Urothelium cell line (cell line): ENCODE results near the gene PABPN1L.

Source experiments
- DNase-seq: peaks from one replicate; pipeline ENCODE4 v3.0.0; 2011; ENCODE audit warnings: low spot score, mixed read lengths
- FAIRE-seq: peaks from 2 replicates; lab custom pipeline; 2011; peaks lifted over from hg19 to GRCh38; lab: Jason Lieb, UNC

Gene PABPN1L

GRCh38 chr16:88870608-88871348 lies 4.3 kb upstream of the PABPN1L start:
- DNase-seq (no peak), FAIRE-seq (no peak)

GRCh38 chr16:88869673-88869980 lies 3.2 kb upstream of the PABPN1L start:
- DNase-seq = no peak
- FAIRE-seq = no peak

- FAIRE-seq (no peak), DNase-seq (no peak)
Observed at GRCh38 chr16:88868974-88869672, 2.7 kb upstream of the PABPN1L start.

GRCh38 chr16:88867581-88868246 lies 1.3 kb upstream of the PABPN1L start:
- DNase-seq (no peak), FAIRE-seq (no peak)

- no peak for DNase-seq
- no peak for FAIRE-seq
Observed at GRCh38 chr16:88865742-88866141, 718 bp downstream of the PABPN1L start.

- FAIRE-seq (no peak), DNase-seq (no peak)
Observed at GRCh38 chr16:88865310-88865709, 1.1 kb downstream of the PABPN1L start.

GRCh38 chr16:88864521-88864920 lies 1.9 kb downstream of the PABPN1L start:
- FAIRE-seq (no peak), DNase-seq (no peak)

- no peak for DNase-seq
- no peak for FAIRE-seq
Observed at GRCh38 chr16:88864099-88864498, 2.4 kb downstream of the PABPN1L start.

GRCh38 chr16:88863426-88863825 lies 3.0 kb downstream of the PABPN1L start:
- FAIRE-seq (no peak), DNase-seq (no peak)

GRCh38 chr16:88862968-88863367 lies 3.5 kb downstream of the PABPN1L start:
- FAIRE-seq = no peak
- no peak for DNase-seq

- FAIRE-seq (no peak), DNase-seq (no peak)
Observed at GRCh38 chr16:88861359-88861758, 5.1 kb downstream of the PABPN1L start.

GRCh38 chr16:88859381-88860091 lies 6.9 kb downstream of the PABPN1L start:
- DNase-seq (no peak), FAIRE-seq (no peak)

GRCh38 chr16:88857728-88858339 lies 8.6 kb downstream of the PABPN1L start:
- FAIRE-seq = no peak
- DNase-seq = peak; percentile 88

- FAIRE-seq (peak; percentile 99), DNase-seq (peak; percentile 100)
Observed at GRCh38 chr16:88856828-88857727, 9.4 kb downstream of the PABPN1L start, which contains the start of the genes GALNS and TRAPPC2L. GALNS (minus strand) TSS chr16:88856947; CDS start chr16:88856877, 70 bp downstream. TRAPPC2L (plus strand) TSS chr16:88857127; CDS start chr16:88857151, 24 bp downstream.

GRCh38 chr16:88856122-88856827 lies 10.2 kb downstream of the PABPN1L start:
- DNase-seq = no peak
- FAIRE-seq = no peak

- DNase-seq (no peak), FAIRE-seq (no peak)
Observed at GRCh38 chr16:88855736-88856121, 10.7 kb downstream of the PABPN1L start.

GRCh38 chr16:88855176-88855575 lies 11.3 kb downstream of the PABPN1L start:
- DNase-seq (no peak), FAIRE-seq (no peak)

- FAIRE-seq = no peak
Observed at GRCh38 chr16:88854306-88855111, 12.0 kb downstream of the PABPN1L start.

More at GRCh38 chr16:88854306-88855111, 12.0 kb downstream of the PABPN1L start:
- DNase-seq = peak; percentile 22
